Endothelial cell of umbilical vein (primary cell): ENCODE measurements around the gene CAND2.
A peak's percentile ranks its signal among the peaks of the same experiment; 100 is the strongest.

Source experiments
- GATA2 ChIP-seq: IDR thresholded peaks from 2 replicates; pipeline ENCODE4 v1.7.0; 2011; ENCODE audit warnings: low read depth, mild to moderate bottlenecking, moderate library complexity, mixed read lengths, low read length; ENCODE audit not compliant: insufficient read length, insufficient read depth
- JUN ChIP-seq: IDR thresholded peaks from 2 replicates; pipeline ENCODE4 v1.6.1; 2011; ENCODE audit warnings: borderline replicate concordance, low read depth; ENCODE audit not compliant: insufficient read length, insufficient read depth
- POLR2A ChIP-seq: IDR thresholded peaks from 2 replicates; pipeline ENCODE4 v1.6.1; 2012; ENCODE audit warnings: low read depth, mild to moderate bottlenecking, control low read depth, low read length
- POLR2AphosphoS5 ChIP-seq: IDR thresholded peaks from 2 replicates; pipeline ENCODE4 v1.6.1; 2012; ENCODE audit warnings: low read depth, mild to moderate bottlenecking, control low read depth, low read length, moderate library complexity; ENCODE audit not compliant: insufficient read depth
- TF ChIP-seq, protein P1 (sequence below), 2 donors: IDR thresholded peaks; 1 replicate in 1 of 2; 2 replicates in 1 of 2; pipeline ENCODE4 v1.5.1; 2011; ENCODE audit warnings: low read length in 2 of 2, mild to moderate bottlenecking in 2 of 2, moderate library complexity in 2 of 2, control low read depth in 1 of 2, inconsistent platforms in 1 of 2, low read depth in 1 of 2; ENCODE audit not compliant: insufficient read depth in 1 of 2; ENCODE audit errors: extremely low read depth in 1 of 2
- TF ChIP-seq, protein P2 (sequence below): IDR thresholded peaks from 2 replicates; pipeline ENCODE4 v1.6.1; 2011; ENCODE audit not compliant: insufficient read depth, insufficient read length

DNA sequence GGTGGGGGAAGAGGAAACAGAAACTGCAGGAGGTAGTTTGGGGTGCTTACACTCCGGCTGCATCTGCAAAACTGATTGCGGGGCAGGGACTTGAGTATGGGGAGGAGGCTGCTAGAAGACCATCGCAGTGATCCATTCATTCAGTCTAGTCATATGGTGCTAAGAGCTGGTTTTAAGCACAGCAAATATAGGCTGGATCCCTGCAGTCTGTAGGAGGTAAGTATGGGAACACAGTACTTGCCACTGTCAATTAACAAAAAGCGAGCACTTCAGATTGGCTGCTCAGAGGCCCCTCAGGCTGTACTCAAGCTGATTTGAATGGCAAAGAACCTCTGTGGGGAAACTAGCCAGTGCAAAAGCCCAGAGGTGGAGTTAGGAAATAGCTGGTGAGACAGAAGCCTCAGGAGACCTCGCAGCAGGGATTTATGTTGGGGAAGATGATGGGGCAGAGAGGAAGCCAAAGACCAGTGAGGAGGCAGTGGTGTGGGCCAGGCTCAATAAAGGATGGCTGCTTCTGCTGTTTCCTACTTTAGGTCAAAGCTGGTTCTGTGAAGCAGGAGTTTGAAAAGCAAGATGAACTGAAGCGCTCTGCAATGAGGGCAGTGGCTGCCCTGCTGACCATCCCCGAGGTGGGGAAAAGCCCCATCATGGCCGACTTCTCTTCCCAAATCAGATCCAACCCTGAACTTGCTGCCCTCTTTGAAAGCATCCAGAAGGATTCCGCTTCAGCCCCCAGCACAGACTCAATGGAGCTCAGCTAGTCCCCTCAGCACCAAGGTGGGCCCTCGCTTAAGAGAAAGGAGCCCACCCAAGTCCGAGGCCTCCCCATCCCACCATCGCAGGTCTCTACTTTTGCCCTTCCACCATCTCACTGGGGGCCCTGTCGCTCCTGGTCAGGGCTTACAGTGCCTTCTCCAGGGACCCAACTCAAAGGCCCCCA lies 37.0 kb downstream of the CAND2 start:
- TF ChIP-seq, protein P1, sequence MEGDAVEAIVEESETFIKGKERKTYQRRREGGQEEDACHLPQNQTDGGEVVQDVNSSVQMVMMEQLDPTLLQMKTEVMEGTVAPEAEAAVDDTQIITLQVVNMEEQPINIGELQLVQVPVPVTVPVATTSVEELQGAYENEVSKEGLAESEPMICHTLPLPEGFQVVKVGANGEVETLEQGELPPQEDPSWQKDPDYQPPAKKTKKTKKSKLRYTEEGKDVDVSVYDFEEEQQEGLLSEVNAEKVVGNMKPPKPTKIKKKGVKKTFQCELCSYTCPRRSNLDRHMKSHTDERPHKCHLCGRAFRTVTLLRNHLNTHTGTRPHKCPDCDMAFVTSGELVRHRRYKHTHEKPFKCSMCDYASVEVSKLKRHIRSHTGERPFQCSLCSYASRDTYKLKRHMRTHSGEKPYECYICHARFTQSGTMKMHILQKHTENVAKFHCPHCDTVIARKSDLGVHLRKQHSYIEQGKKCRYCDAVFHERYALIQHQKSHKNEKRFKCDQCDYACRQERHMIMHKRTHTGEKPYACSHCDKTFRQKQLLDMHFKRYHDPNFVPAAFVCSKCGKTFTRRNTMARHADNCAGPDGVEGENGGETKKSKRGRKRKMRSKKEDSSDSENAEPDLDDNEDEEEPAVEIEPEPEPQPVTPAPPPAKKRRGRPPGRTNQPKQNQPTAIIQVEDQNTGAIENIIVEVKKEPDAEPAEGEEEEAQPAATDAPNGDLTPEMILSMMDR (IDR thresholded peaks at IDR 0.05; ENCODE audit: extremely low read depth in 1 of 2, insufficient read depth in 1 of 2, low read depth in 1 of 2, low read length in 2 of 2): no peak
- TF ChIP-seq GATA2 (no peak), POLR2AphosphoS5 (no peak), JUN (no peak), POLR2A (peak; percentile 34)
- TF ChIP-seq, protein P2, sequence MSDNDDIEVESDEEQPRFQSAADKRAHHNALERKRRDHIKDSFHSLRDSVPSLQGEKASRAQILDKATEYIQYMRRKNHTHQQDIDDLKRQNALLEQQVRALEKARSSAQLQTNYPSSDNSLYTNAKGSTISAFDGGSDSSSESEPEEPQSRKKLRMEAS: no peak
